Hypothalamus (tissue), 51 donors: ENCODE results near the gene GPR108.
A peak's percentile ranks its signal among the peaks of the same experiment; 100 is the strongest.

Experiments
- DNase-seq, 51 donors: peaks; one replicate each; lab custom pipeline; 2025; lab: John Stamatoyannopoulos, UW

Gene GPR108

GRCh38 chr19:6738787-6739389 is 1.5 kb upstream of the GPR108 start:
- peak in 5 of 51 donors; percentile 20 to 41 (median 29) for DNase-seq

- peak in 47 of 51 donors; percentile 21 to 100 (median 83) for DNase-seq
Observed at GRCh38 chr19:6737873-6738786, 750 bp upstream of the GPR108 start.

GRCh38 chr19:6736917-6737283 is 480 bp downstream of the GPR108 start:
- peak in 5 of 51 donors; percentile 51 to 86 (median 61) for DNase-seq

GRCh38 chr19:6736169-6736916 is 1.0 kb downstream of the GPR108 start:
- peak in 43 of 51 donors; percentile 10 to 71 (median 45) for DNase-seq

- no peak for DNase-seq
Observed at GRCh38 chr19:6735181-6735911, 2.0 kb downstream of the GPR108 start.

GRCh38 chr19:6734096-6734696 is 3.2 kb downstream of the GPR108 start:
- no peak for DNase-seq

GRCh38 chr19:6733338-6734095 is 3.9 kb downstream of the GPR108 start:
- DNase-seq = no peak

- DNase-seq = no peak
Observed at GRCh38 chr19:6732803-6733337, 4.5 kb downstream of the GPR108 start.

GRCh38 chr19:6731822-6732221 is 5.6 kb downstream of the GPR108 start:
- no peak for DNase-seq

- no peak for DNase-seq
Observed at GRCh38 chr19:6730941-6731670, 6.3 kb downstream of the GPR108 start.

- peak in 40 of 51 donors; percentile 4 to 76 (median 45) for DNase-seq
Observed at GRCh38 chr19:6730153-6730804, 7.1 kb downstream of the GPR108 start.

GRCh38 chr19:6729573-6730152 is 7.7 kb downstream of the GPR108 start:
- no peak for DNase-seq

GRCh38 chr19:6728346-6728745 is 9.0 kb downstream of the GPR108 start:
- DNase-seq = peak in 15 of 51 donors; percentile 5 to 38 (median 18)

- DNase-seq = no peak
Observed at GRCh38 chr19:6725513-6726231, 11.7 kb downstream of the GPR108 start.

GRCh38 chr19:6724631-6725492 is 12.5 kb downstream of the GPR108 start:
- no peak for DNase-seq

- peak in 2 of 51 donors; percentile 1 to 29 for DNase-seq
Observed at GRCh38 chr19:6723738-6724137, 13.6 kb downstream of the GPR108 start.
